C1 segment of cervical spinal cord (tissue), 14 donors: ENCODE results near the gene AOX1.
A peak's percentile ranks its signal among the peaks of the same experiment; 100 is the strongest.
"Not testable (repeated sequence)": the region's sequence is repeated elsewhere in the genome, so short reads cannot be mapped to it uniquely, and the experiment has no call there.

Source experiments
- DNase-seq, 14 donors: peaks; one replicate each; lab custom pipeline; 2025; lab: John Stamatoyannopoulos, UW

AOX1 gene

DNA sequence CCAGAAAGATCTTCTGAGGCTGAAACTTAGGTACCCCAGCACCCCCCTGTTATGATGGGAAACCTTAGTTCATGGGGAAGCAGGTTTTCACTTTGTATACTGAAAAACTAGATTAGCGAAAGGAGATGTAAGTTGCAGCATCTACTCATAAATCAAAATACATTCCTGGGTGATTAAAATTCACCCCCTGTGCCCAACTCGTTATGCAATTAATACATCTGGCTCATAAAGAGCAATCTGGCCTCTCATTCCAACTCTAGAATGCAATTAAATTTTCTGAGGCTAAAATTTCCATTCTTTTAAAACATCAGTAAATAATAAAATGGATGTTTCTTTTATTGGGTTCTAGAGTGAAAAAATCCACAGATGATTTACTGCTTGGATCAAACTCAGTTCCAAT is 115.0 kb downstream of the AOX1 start:
- no peak for DNase-seq

DNA sequence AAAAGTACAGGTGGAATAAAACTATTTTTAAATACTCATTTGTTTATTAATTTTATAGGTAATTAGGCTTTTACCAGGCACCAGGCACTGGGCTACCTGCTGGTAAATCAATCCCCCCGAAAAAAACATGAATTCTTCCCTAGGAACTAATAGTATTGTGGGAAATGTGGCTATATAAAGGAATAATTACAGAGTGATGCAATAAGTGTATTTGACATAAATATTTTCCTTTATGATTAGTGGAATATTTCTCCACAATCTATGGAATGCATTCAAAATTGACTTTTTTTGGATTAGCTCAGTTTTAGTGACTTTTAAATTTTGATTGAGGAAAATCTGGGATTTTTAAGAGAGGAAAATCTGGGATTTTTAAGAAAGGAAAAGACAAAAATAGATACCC is 116.2 kb downstream of the AOX1 start:
- no peak for DNase-seq

DNA sequence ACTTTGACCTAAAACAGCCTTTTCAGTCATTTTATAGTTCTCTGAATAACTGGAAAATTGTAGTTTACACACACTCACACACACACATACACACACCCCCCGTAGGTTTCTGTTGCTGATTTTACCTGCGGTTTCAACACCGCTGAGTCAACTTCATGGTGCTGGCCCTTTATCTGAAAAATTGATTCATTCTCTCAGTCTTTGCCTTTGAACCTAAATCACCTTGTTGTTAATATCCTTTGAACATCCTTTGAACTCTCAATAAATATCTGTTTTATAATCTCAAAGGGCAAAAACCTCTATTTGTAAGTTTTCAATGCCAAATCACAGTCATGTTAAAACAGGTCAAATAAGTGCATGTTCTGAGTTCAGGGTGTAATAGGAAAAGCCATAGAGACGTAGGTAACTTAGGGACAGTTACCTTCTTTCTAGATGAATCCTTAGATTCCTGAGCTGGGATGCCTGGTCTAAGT is 116.9 kb downstream of the AOX1 start:
- DNase-seq = no peak

DNA sequence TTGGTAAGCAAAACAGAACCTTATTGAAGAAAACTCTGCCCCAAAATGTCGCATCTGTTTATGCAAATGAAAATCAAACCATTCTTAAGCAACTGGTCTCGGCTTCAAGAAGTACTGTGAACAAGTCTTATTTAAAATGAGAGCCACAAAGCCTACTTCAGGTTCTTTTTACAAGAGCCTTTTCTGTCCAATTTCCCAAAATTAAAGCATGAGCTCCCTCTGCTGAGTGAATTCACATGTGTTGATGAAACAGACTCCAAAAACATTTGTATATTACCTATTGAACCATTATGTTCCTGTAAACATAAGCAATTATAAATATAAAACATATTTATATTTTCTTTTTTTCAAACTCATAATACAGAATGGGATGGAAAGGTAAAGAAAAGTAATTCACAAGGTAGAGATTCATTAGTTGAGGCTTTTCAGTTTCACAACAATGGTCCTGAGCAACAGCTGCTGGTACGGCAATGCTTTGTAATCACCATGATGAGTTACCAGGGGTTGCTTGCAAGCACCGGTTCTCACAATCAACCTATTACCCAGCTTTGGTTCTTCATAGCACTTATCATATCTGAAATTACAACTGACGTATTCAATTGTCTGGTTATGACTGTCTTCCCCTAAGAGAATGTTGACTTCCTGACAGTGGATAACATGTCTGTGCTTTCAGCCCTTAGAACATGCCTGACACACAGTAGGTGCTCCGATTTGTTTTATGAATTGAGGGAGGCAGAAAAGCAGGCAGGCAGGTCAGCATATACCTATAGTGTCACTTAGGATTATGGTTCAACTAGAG is 117.5 kb downstream of the AOX1 start:
- DNase-seq = peak in 1 of 14 donors; percentile 36

DNA sequence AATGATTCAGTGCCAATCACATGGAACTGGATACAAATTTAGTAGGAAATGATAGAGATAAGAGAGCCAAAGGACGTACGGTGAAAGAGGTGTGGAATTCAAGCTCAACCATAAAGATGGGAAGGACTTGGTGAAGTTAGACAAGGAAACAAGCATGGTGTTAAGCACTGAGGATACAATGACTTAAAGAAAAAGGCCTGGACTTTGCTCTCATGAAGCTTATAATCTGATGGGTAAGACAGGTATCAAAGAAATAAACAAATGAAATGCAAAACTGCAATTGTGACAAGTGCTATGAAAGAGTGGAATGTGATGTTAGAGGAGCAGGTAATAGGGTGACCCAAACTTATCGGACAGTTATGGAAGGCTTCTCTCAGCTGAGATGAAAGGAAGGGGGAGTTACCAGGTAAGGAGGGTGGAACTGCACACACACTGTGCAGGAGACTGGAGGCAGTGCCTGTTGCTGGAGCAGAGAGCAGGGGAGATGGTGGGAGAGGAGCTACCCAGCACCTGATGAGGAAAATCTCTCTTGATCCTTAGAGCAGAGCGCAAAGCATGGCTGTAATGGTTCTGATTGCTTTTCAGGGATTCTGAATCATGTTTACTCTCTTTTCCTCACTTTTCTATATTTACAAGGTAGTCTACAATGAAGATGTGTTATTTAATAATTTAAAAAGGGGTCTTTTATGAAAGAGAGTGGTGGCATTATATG is 118.3 kb downstream of the AOX1 start:
- DNase-seq = no peak

DNA sequence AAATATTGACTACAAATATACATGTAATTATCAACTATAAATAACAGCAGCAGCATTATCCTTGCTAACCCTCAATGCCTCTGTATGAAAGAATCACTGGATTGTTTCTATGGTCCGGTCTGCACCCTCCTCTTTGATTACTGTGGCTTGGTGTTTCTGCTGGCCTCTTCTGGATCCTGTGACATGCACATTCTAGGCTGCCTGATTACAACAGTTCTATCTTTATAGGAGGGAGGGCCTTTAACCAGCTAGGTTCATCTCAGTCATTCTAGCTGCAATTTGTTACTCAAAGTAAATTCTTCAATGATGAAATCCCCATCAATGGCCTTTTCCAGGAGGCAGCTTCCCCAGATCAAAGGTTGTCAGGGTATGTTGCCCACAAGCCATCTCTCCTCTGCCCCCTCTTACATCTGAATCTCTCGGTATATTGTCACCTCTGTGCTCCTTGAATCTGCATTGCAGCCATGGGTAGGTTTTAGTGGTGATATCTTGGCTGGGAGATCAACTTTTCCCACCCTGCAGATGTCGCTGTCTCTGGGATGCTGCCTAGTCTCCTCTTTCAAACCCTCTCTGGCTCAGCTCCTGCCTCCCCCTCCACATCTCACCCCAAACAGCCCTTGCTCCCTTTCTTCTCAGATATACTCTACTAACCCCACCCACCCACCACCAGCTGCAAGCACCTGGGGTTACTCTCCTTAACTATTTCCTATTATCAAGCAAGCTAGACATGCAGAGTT is 119.7 kb downstream of the AOX1 start:
- DNase-seq = peak in 5 of 14 donors; percentile 10 to 58 (median 33)

DNA sequence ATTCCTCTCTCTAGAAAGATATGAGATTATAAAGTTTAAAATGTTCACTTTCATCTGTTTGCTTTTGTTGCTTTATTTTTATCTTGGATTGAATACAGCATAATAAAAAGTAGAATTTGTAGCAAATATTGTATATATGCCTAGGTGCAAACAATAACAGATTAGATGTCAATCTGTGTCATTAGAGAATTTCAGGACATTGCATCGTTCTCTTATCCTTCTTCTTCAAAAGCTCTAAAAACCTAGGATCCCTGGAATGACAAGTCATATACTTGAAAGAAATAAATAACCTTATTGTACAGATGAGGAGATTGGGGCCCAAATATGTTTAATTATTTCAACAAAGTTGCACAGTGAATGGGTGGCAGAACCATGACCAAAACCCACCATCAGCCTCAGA is 123.1 kb downstream of the AOX1 start:
- DNase-seq = no peak

DNA sequence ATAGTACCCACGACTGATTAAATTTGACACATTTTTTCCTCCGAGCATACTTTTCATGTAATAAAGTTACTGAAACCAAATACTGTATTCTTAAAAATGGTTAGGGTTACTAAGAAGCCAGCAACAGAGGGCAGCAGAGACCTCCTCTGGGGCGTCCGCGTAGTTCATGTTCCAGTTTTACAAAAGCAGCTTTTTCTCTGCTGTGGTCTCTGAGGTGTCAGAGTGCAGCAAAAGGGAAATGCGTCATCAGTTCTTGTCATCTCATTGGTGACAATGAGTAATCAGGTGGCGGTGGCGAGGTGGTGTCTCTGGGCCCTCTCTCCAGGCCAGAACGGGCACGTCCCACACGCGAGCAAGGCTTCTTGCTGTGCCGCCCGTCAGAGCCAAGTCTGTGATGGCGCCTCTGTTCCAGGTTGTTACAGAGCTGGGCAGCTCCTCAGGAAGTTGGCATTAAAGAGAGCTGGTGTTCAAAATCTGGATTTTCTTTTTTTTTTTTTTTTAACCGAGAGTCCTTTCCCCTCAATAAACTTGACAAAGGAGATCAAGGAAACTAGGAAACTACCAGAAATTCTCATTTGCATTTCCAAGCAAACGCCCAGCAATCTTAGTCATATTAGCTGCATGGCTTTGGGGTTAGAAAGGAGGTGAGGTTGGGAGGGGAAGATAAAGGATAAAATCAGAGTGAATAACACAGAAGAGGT is 127.3 kb downstream of the AOX1 start:
- peak; percentile 11 to 94 (median 78) for DNase-seq

DNA sequence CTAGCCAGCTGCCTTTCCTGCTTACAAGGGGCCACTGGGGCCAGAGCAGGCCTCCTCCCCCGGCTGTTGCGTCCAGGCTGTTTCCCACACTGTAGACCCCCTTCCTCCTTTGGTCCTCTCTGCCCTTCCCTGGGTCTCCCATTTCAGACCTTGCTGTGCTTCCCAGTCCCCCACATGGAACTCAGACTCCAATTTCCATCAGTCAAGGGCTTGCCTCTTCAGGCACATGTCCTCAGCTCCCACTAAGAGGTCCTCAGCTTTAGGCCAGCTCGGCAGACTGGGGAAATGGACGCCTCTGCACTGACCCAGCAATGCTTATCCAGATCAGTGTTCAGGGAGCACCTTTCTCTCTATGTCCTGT is 127.9 kb downstream of the AOX1 start:
- DNase-seq = no peak

DNA sequence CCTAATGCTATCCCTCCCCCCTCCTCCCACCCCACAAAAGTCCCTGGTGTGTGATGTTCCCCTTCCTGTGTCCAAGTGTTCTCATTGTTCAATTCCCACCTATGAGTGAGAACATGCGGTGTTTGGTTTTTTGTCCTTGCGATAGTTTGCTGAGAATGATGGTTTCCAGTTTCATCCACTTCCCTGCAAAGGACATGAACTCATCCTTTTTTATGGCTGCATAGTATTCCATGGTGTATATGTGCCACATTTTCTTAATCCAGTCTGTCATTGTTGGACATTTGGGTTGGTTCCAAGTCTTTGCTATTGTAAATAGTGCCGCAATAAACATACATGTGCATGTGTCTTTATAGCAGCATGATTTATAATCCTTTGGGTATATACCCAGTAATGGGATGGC is 129.2 kb downstream of the AOX1 start:
- not testable (repeated sequence) for DNase-seq

DNA sequence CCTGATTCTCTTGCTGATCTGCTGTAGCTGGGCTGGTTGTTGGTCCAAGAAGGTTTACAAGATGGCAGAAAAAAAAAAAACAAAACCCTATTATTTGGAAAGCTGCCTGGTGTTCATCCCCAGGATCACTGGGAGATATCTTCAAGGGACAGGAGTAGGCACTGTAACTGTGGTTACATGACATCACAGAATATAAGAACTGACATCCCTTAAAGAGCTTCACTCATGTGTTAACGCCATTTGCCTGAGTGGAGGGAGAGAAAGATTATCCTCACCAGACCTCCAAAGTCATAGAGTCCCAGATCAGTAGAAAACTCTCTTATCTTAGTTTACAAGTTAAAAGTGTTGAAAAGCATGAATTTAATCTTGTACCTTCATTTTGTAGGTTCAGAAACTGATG is 130.6 kb downstream of the AOX1 start:
- DNase-seq = no peak
